GM12892 (cell line): Measurements from ENCODE around the gene CHST8.

Experiments
- POLR2A ChIP-seq: IDR thresholded peaks from 2 replicates; pipeline ENCODE4 v1.6.1; 2011; ENCODE audit warnings: low read depth, low read length, control low read depth
- POLR2AphosphoS5 ChIP-seq: IDR thresholded peaks from 2 replicates; pipeline ENCODE4 v1.6.1; 2011; ENCODE audit warnings: low read depth, low read length, control low read depth

DNA sequence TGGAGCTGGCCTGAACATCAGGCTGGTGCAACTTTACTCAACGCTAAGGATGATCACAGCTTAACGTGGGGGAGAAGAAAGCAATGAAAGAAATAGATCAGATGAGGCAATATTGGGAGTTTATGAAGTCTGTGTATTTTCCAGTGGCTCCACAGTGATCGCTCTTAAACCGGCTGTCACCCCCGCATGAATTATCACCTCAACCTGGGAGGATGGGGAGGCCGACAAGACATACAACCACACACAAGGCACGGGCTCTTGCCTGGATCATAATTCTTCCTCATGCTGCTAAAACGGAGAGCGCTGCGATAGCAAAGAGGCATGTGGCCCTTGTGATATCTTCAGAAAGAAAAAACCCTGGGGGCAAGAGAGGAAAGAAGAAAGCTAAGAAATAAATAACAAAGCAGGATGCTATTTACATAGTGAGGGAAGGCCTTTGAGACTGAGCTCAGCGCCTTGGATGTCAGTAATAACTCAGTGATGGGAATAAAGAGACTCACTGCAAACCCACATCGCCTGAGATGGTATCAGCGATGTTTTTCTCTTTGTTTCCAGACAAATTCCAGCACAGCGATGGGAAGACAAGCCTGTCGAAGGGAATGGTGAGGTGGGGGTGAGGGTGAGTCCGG is 19.1 kb upstream of the CHST8 start:
- TF ChIP-seq POLR2A = no peak
- no peak for TF ChIP-seq POLR2AphosphoS5
